ENCODE data around the gene CD19.

DNA sequence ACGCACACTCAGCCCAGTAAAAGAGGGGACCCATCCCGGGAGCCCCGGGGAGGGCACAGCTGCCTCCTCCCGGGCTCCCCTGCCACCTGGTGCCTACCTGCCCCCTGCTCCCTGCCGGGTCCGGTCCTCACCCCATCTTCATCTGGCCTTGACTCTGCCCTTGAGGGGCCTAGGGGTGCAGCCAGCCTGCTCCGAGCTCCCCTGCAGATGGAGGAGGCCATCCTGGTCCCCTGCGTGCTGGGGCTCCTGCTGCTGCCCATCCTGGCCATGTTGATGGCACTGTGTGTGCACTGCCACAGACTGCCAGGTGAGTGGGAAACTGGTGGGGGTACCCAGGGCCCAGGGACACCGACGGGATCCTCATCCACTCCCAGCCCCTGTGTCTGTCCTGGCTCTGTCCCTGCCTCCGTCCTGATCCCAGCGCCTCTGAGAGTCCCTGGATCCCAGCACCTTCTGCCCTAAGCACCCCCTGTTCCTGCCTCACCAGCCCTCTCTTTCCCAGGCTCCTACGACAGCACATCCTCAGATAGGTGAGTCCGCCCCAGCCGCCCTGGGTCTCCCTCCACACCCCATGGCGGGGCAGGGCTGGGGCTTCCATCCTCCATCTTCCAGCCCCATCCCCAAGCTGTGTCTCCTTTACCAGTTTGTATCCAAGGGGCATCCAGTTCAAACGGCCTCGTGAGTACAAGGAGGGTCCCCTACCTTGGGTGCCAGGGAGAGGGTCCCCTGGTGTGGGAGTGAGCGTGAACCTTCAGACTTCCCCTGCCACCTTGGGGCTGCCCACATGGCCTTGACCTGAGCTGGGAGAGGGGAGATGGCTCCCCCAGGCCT, 53.7 kb downstream of the CD19 start:
- TF ChIP-seq, protein P1, sequence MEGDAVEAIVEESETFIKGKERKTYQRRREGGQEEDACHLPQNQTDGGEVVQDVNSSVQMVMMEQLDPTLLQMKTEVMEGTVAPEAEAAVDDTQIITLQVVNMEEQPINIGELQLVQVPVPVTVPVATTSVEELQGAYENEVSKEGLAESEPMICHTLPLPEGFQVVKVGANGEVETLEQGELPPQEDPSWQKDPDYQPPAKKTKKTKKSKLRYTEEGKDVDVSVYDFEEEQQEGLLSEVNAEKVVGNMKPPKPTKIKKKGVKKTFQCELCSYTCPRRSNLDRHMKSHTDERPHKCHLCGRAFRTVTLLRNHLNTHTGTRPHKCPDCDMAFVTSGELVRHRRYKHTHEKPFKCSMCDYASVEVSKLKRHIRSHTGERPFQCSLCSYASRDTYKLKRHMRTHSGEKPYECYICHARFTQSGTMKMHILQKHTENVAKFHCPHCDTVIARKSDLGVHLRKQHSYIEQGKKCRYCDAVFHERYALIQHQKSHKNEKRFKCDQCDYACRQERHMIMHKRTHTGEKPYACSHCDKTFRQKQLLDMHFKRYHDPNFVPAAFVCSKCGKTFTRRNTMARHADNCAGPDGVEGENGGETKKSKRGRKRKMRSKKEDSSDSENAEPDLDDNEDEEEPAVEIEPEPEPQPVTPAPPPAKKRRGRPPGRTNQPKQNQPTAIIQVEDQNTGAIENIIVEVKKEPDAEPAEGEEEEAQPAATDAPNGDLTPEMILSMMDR (IDR thresholded peaks at IDR 0.05) = no peak
- TF ChIP-seq POLR2A (IDR thresholded peaks at IDR 0.05) = no peak
